ENCODE data around the gene SLC24A3.

- TF ChIP-seq, protein P1, sequence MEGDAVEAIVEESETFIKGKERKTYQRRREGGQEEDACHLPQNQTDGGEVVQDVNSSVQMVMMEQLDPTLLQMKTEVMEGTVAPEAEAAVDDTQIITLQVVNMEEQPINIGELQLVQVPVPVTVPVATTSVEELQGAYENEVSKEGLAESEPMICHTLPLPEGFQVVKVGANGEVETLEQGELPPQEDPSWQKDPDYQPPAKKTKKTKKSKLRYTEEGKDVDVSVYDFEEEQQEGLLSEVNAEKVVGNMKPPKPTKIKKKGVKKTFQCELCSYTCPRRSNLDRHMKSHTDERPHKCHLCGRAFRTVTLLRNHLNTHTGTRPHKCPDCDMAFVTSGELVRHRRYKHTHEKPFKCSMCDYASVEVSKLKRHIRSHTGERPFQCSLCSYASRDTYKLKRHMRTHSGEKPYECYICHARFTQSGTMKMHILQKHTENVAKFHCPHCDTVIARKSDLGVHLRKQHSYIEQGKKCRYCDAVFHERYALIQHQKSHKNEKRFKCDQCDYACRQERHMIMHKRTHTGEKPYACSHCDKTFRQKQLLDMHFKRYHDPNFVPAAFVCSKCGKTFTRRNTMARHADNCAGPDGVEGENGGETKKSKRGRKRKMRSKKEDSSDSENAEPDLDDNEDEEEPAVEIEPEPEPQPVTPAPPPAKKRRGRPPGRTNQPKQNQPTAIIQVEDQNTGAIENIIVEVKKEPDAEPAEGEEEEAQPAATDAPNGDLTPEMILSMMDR (IDR thresholded peaks at IDR 0.05) = no peak
- TF ChIP-seq EZH2 (IDR thresholded peaks at IDR 0.05) = no peak
Measured at GRCh38 chr20:19431906-19432305, 219.5 kb downstream of the SLC24A3 start.
